Endothelial cell (in vitro differentiated cells): ENCODE measurements around the gene F8. TPM values are rescaled to one million over a fixed set of nuclear protein-coding genes. Genes with fewer than 3 reads are reported as not detected.
A peak's percentile ranks its signal among the peaks of the same experiment; 100 is the strongest.

Experiments used
- DNase-seq: peaks from one replicate; pipeline ENCODE4 v3.0.0; 2021; ENCODE audit warnings: low spot score
- H3K27ac Mint-ChIP-seq: one replicate; pipeline ENCODE4 v1.8.0; 2021; ENCODE audit warnings: mixed read lengths, inconsistent platforms; ENCODE audit not compliant: unreplicated experiment
- H3K27me3 Mint-ChIP-seq: one replicate; pipeline ENCODE4 v1.8.0; 2021; ENCODE audit warnings: mild to moderate bottlenecking, moderate library complexity, mixed read lengths, inconsistent platforms; ENCODE audit not compliant: unreplicated experiment
- H3K36me3 Mint-ChIP-seq: one replicate; pipeline ENCODE4 v1.8.0; 2021; ENCODE audit warnings: mild to moderate bottlenecking, low read depth, mixed read lengths, inconsistent platforms; ENCODE audit not compliant: unreplicated experiment
- H3K4me1 Mint-ChIP-seq: one replicate; pipeline ENCODE4 v1.8.0; 2021; ENCODE audit warnings: mild to moderate bottlenecking, mixed read lengths, inconsistent platforms; ENCODE audit not compliant: unreplicated experiment
- H3K4me3 Mint-ChIP-seq: one replicate; pipeline ENCODE4 v1.8.0; 2021; ENCODE audit warnings: mild to moderate bottlenecking, mixed read lengths, inconsistent platforms; ENCODE audit not compliant: unreplicated experiment
- H3K9me3 Mint-ChIP-seq: one replicate; pipeline ENCODE4 v1.8.0; 2021; ENCODE audit warnings: mixed read lengths, inconsistent platforms; ENCODE audit not compliant: unreplicated experiment
- CTCF ChIP-seq: fragments of 200-600 bp; sonication (generic); IDR thresholded peaks from one replicate; pipeline ENCODE4 v1.5.0; 2021; ENCODE audit warnings: antibody characterized with exemption; ENCODE audit not compliant: unreplicated experiment
- total RNA-seq: library from RNA; stranded (reverse); fragmentation: NEBNext Ultra II Directional; extraction: Animal tissue kit (Norgen Biotek cat#: 25700); gene quantifications from one replicate; pipeline ENCODE4 v1.2.1, GENCODE V29; 2021; ENCODE audit not compliant: unreplicated experiment

F8 gene
- total RNA-seq, 1 donor from 2014 or later, result 4.5 TPM

- H3K4me1 Mint-ChIP-seq, result no peaks in the 10 kb centered on the region
- no peaks in the 10 kb centered on the region for H3K36me3 Mint-ChIP-seq
- H3K4me3 Mint-ChIP-seq, result no peak overlapping the region
- no peak overlapping the region for H3K27ac Mint-ChIP-seq
- no peak for TF ChIP-seq CTCF
- no peak for DNase-seq
- H3K9me3 Mint-ChIP-seq, result no peaks in the 10 kb centered on the region
- peaks cover 2% of the 10 kb centered on the region for H3K27me3 Mint-ChIP-seq
Measured at GRCh38 chrX:155028877-155029291, 6.4 kb upstream of the F8 start.

GRCh38 chrX:155028129-155028528 lies 5.6 kb upstream of the F8 start:
- Mint-ChIP-seq H3K27ac (no peak overlapping the region), H3K9me3 (no peaks in the 10 kb centered on the region), H3K4me3 (no peak overlapping the region), H3K4me1 (peaks cover 3% of the 10 kb centered on the region), H3K36me3 (no peaks in the 10 kb centered on the region), H3K27me3 (peaks cover 2% of the 10 kb centered on the region)
- TF ChIP-seq CTCF, result no peak
- no peak for DNase-seq

GRCh38 chrX:155027509-155028066 lies 5.1 kb upstream of the F8 start:
- Mint-ChIP-seq H3K27ac (peak overlapping the region; percentile 86), H3K4me1 (peaks cover 3% of the 10 kb centered on the region), H3K27me3 (peaks cover 2% of the 10 kb centered on the region), H3K4me3 (peak overlapping the region; percentile 91), H3K36me3 (no peaks in the 10 kb centered on the region), H3K9me3 (no peaks in the 10 kb centered on the region)
- no peak for TF ChIP-seq CTCF
- DNase-seq, result no peak

GRCh38 chrX:155026727-155027508 lies 4.4 kb upstream of the F8 start, which contains the start of gene FUNDC2:
Gene FUNDC2 (plus strand): TSS chrX:155026844. CDS start chrX:155026939, 95 bp downstream.
- Mint-ChIP-seq H3K9me3 (no peaks in the 10 kb centered on the region), H3K36me3 (no peaks in the 10 kb centered on the region), H3K27me3 (peaks cover 2% of the 10 kb centered on the region), H3K4me1 (peaks cover 6% of the 10 kb centered on the region), H3K27ac (peak within 1 kb of the TSS; percentile 91), H3K4me3 (peak within 1 kb of the TSS; percentile 91)
- TF ChIP-seq CTCF, result no peak
- peak; percentile 85 for DNase-seq

- H3K27me3 Mint-ChIP-seq, result peaks cover 2% of the 10 kb centered on the region
- H3K36me3 Mint-ChIP-seq, result no peaks in the 10 kb centered on the region
- no peak for TF ChIP-seq CTCF
- peak overlapping the region; percentile 91 for H3K27ac Mint-ChIP-seq
- peaks cover 6% of the 10 kb centered on the region for H3K4me1 Mint-ChIP-seq
- no peaks in the 10 kb centered on the region for H3K9me3 Mint-ChIP-seq
- no peak for DNase-seq
- peak overlapping the region; percentile 87 for H3K4me3 Mint-ChIP-seq
Measured at GRCh38 chrX:155026420-155026726, 3.9 kb upstream of the F8 start.
